ENCODE data around the gene MCRIP1. TPM values are rescaled to one million over a fixed set of nuclear protein-coding genes. Genes with fewer than 3 reads are reported as not detected.

Gene MCRIP1
- total and polyA plus RNA-seq, 10 of the 15 experiments (the other 5 are each of a cell fraction or from before 2014, with no cell fraction given), result 0.31 to 54.4 (median 30.8) TPM

DNA sequence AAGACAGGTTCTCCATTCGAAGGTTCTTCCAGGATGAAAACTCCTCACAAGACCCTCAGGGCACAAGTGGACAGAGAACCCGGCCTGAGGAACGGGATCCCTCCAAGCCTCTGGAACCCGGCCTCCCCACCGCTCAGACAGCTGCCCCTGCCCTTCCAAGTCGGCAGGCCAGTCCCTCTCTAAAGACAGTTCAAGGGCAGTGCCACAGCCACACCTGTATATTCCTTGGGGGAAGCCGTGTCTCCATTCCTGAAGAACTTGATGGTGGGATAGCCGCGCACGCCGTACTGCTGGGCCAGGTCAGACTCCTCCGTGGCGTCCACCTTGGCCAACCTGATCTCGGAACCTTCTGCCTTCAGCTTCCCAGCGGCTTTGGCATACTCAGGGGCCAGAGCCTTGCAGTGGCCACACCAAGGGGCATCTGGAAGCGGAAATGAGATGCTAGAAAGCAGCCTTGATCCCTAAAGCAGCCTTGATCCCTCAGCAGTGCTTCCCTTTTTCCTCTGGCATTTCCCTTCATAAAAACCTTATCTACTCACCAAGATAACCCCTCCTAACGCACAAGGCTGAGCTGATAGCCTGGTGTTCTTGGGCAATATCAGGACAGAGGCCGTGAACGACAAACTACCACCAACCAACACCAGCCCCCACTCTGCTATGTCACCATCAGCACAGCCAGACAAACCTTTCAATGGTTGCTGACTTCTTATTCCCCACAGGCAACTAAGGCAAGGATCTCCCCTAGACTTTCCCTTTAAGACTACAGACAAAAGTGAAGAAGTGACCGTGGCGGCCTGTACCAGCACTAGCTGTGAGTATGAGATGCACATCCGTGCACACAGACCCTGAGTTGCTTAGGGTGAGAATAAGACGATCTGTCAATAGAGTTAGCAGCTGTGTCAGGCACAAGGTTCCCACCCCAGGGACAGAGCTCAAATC, 26.1 kb upstream of the MCRIP1 start:
- in situ Hi-C loops (cut with MboI), result no loop called here
- H3K9me3 ChIP-seq (replicated peaks; ENCODE audit: control insufficient read depth, insufficient read depth, low read length), result no peaks in the 10 kb centered on the region
- ChIA-PET CTCF (interaction anchor here (0.7 to 1.4 kb wide), 3 partner anchors 10 to 124 kb away, joined by 3 to 5 read pairs (median 4); partner anchors contain the start of gene MCRIP1), POLR2A (interaction anchor here (0.5 to 1.9 kb wide), 3 partner anchors 10 to 131 kb away, joined by 3 to 15 read pairs (median 10); partner anchors contain the start of gene MCRIP1), SMC1A (ENCODE audit: uncharacterized antibody, unreplicated experiment) (interaction anchor here (0.8 to 1.5 kb wide), 3 partner anchors 26 to 179 kb away, joined by 3 to 6 read pairs (median 3); partner anchors contain the start of gene MCRIP1), RAD21 (ENCODE audit: unreplicated experiment) (no interaction called here)
- H3K79me2 ChIP-seq (ENCODE audit: control insufficient read depth, insufficient read depth, low read length), result peaks cover 69% of the 10 kb centered on the region
- TSS peak; percentile 74 for BruUV-seq (replicated peaks)
- peaks cover 3% of the 10 kb centered on the region; the same call in 1 of the 2 replicates for H4K20me1 ChIP-seq (ENCODE audit: control insufficient read depth, insufficient read depth)
- H2AFZ ChIP-seq (ENCODE audit: control insufficient read depth, low read depth, low read length), result no peak overlapping the region
- peak overlapping the region; percentile 91 for H3K4me2 ChIP-seq (ENCODE audit: control insufficient read depth, insufficient read depth)
- peaks cover 11 to 35% of the 10 kb centered on the region in 2 experiments for H3K36me3 ChIP-seq (ENCODE audit: control insufficient read depth in 2 of 2, insufficient read depth in 2 of 2, low read length in 1 of 2)
- H3K4me3 ChIP-seq, result peak overlapping the region; percentile 100
- H3K27me3 ChIP-seq (replicated peaks in 1 of 2; ENCODE audit: control insufficient read depth in 2 of 2, insufficient read depth in 2 of 2, low read length in 1 of 2), result no peaks in the 10 kb centered on the region
- H3K4me1 ChIP-seq (ENCODE audit: control insufficient read depth, insufficient read depth, low read length), result peaks cover 23% of the 10 kb centered on the region
- WGBS (ENCODE audit: insufficient coverage, insufficient replicate concordance, low lambda C conversion rate, missing lambda C conversion rate), result 61% methylated on average over 23 of the region's 23 CpGs
- peak overlapping the region; percentile 87 for H3K27ac ChIP-seq (ENCODE audit: control insufficient read depth, insufficient read depth)
- H3K9ac ChIP-seq (ENCODE audit: control insufficient read depth, insufficient read depth, low read length), result peak overlapping the region; percentile 99
- TF ChIP-seq, protein P1, sequence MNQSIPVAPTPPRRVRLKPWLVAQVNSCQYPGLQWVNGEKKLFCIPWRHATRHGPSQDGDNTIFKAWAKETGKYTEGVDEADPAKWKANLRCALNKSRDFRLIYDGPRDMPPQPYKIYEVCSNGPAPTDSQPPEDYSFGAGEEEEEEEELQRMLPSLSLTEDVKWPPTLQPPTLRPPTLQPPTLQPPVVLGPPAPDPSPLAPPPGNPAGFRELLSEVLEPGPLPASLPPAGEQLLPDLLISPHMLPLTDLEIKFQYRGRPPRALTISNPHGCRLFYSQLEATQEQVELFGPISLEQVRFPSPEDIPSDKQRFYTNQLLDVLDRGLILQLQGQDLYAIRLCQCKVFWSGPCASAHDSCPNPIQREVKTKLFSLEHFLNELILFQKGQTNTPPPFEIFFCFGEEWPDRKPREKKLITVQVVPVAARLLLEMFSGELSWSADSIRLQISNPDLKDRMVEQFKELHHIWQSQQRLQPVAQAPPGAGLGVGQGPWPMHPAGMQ (IDR thresholded peaks at IDR 0.05; ENCODE audit: borderline replicate concordance), result no peak
- TF ChIP-seq SPI1 (IDR thresholded peaks at IDR 0.05; ENCODE audit: borderline replicate concordance, insufficient read depth, low read depth, low read length) (no peak), POLR2A (IDR thresholded peaks at IDR 0.05; ENCODE audit: low read depth, low read length) (peak; percentile 30), MXI1 (IDR thresholded peaks at IDR 0.05; ENCODE audit: low read depth, low read length) (0 out of 2 replicates have a peak, but pooled peaks have one; percentile 18)
- no peak for ATAC-seq
- no peak for DNase-seq (ENCODE audit: low read depth, low spot score)
- FAIRE-seq, result peak; percentile 86
- intact Hi-C loops (cut with micrococcal nuclease; ENCODE audit: unreplicated experiment), result no loop called here
